Keratinocyte (primary cell): Measurements from ENCODE around the gene RBM24. TPM values are rescaled to one million over a fixed set of nuclear protein-coding genes. Genes with fewer than 3 reads are reported as not detected.

Experiments
- DNase-seq: peaks from one replicate; pipeline ENCODE4 v3.0.0-alpha.2; 2011; ENCODE audit warnings: low read depth, missing footprints, low spot score
- FAIRE-seq: peaks from 2 replicates; lab custom pipeline; 2011; peaks lifted over from hg19 to GRCh38; lab: Jason Lieb, UNC
- H2AFZ ChIP-seq: 2 replicates; pipeline ENCODE4 v1.6.0; 2012; ENCODE audit warnings: low read length, control low read depth, inconsistent platforms; ENCODE audit not compliant: control insufficient read depth
- H3K27ac ChIP-seq: 2 replicates; pipeline ENCODE4 v1.5.1; 2011; ENCODE audit warnings: low read length; ENCODE audit not compliant: control insufficient read depth, insufficient read depth
- H3K27me3 ChIP-seq: 3 replicates; pipeline ENCODE4 v1.6.0; 2011; ENCODE audit warnings: low read length; ENCODE audit not compliant: control insufficient read depth, insufficient read depth; ENCODE audit errors: extremely low read depth
- H3K36me3 ChIP-seq, 2 experiments: 2 replicates in 1 of 2; 3 replicates in 1 of 2; pipeline ENCODE4 v1.5.1; 2011; ENCODE audit warnings: low read length in 2 of 2, mild to moderate bottlenecking in 1 of 2; ENCODE audit not compliant: control insufficient read depth in 2 of 2, insufficient read depth in 2 of 2; ENCODE audit errors: extremely low read depth in 1 of 2
- H3K4me1 ChIP-seq: 3 replicates; pipeline ENCODE4 v1.5.1; 2011; ENCODE audit warnings: low read length; ENCODE audit not compliant: control insufficient read depth, insufficient read depth; ENCODE audit errors: extremely low read depth
- H3K4me2 ChIP-seq: 3 replicates; pipeline ENCODE4 v1.6.0; 2011; ENCODE audit warnings: low read depth, low read length; ENCODE audit not compliant: control insufficient read depth, insufficient read depth; ENCODE audit errors: extremely low read depth
- H3K4me3 ChIP-seq, 3 experiments: fragments of 200-600 bp in 1 of 3; sonication (generic) in 1 of 3; 2 replicates in 2 of 3; 3 replicates in 1 of 3; pipeline ENCODE4 v1.5.1; 2011 to 2016; ENCODE audit warnings: low read length in 3 of 3, mild to moderate bottlenecking in 3 of 3, control low read depth in 2 of 3, inconsistent platforms in 1 of 3, low read depth in 1 of 3, mixed read lengths in 1 of 3, mixed run types in 1 of 3, moderate library complexity in 1 of 3; ENCODE audit not compliant: control insufficient read depth in 2 of 3, insufficient read depth in 2 of 3; ENCODE audit errors: extremely low read depth in 1 of 3
- H3K79me2 ChIP-seq: 2 replicates; pipeline ENCODE4 v1.6.0; 2012; ENCODE audit warnings: low read length; ENCODE audit not compliant: control insufficient read depth, insufficient read depth
- H3K9ac ChIP-seq: 3 replicates; pipeline ENCODE4 v1.6.0; 2011; ENCODE audit warnings: low read length; ENCODE audit not compliant: control insufficient read depth, insufficient read depth; ENCODE audit errors: extremely low read depth
- H3K9me1 ChIP-seq: 3 replicates; pipeline ENCODE4 v1.6.0; 2011; ENCODE audit warnings: low read length; ENCODE audit not compliant: control insufficient read depth, insufficient read depth; ENCODE audit errors: extremely low read depth
- H3K9me3 ChIP-seq: 2 replicates; pipeline ENCODE4 v1.5.1; 2012; ENCODE audit warnings: low read depth, low read length; ENCODE audit not compliant: control insufficient read depth
- H4K20me1 ChIP-seq: 3 replicates; pipeline ENCODE4 v1.6.0; 2011; ENCODE audit warnings: low read length; ENCODE audit not compliant: control insufficient read depth, insufficient read depth; ENCODE audit errors: extremely low read depth
- EZH2 ChIP-seq: IDR thresholded peaks from one replicate; pipeline ENCODE4 v1.6.1; 2012; ENCODE audit warnings: inconsistent platforms, mild to moderate bottlenecking, low read length, moderate library complexity
- dilution Hi-C: fragments of 300-500 bp; cut with MboI; formaldehyde crosslinking; loops from one replicate; pipeline ENCODE4 v1.7.0; 2020; ENCODE audit warnings: low sequenced_read_pairs; ENCODE audit not compliant: extremely low pct_ligation_motif_present
- polyA plus RNA-seq, 5 experiments: library from polyadenylated mRNA; depleted of rRNA in 3 of 5; stranded (reverse) in 3 of 5; stranded (forward) in 1 of 5; unstranded in 1 of 5; fragments of >200 nt; gene quantifications; 1 replicate in 1 of 5; 2 replicates in 3 of 5; 3 replicates in 1 of 5; pipeline versions ENCODE4 v1.2.1 to v1.2.3, GENCODE V29; 2011 to 2012; ENCODE audit warnings: missing spikeins in 2 of 5, low read depth in 1 of 5, low replicate concordance in 1 of 5
- TF ChIP-seq, protein P1 (sequence below), 3 experiments: IDR thresholded peaks in 1 of 3; conservative IDR thresholded peaks in 1 of 3; optimal IDR thresholded peaks in 1 of 3; 2 replicates in 2 of 3; 3 replicates in 1 of 3; pipeline versions ENCODE3 to v1.5.1; 2011; ENCODE audit warnings: low read length in 3 of 3, mild to moderate bottlenecking in 3 of 3, moderate library complexity in 2 of 3, control low read depth in 1 of 3, inconsistent platforms in 1 of 3; ENCODE audit not compliant: insufficient read depth in 2 of 3; ENCODE audit errors: extremely low read depth in 1 of 3

The RBM24 gene
- polyA plus RNA-seq, 1 donor (not counting 4 experiments of a cell fraction or from before 2014, with no cell fraction given): 1.3 TPM

- H3K4me2 ChIP-seq: no peak overlapping the region
- no peak overlapping the region for H3K27ac ChIP-seq
- H3K4me3 ChIP-seq: no peak overlapping the region
- H3K27me3 ChIP-seq: no peaks in the 10 kb centered on the region
- no peaks in the 10 kb centered on the region for H3K36me3 ChIP-seq
- no peak overlapping the region for H3K9ac ChIP-seq
- H3K79me2 ChIP-seq: no peaks in the 10 kb centered on the region
- no peak for FAIRE-seq
- dilution Hi-C loops: no loop called here
- no peaks in the 10 kb centered on the region for H4K20me1 ChIP-seq
- H2AFZ ChIP-seq: no peak overlapping the region
- H3K4me1 ChIP-seq: peaks cover 17% of the 10 kb centered on the region
- no peaks in the 10 kb centered on the region for H3K9me1 ChIP-seq
- TF ChIP-seq EZH2: no peak
- TF ChIP-seq, protein P1, sequence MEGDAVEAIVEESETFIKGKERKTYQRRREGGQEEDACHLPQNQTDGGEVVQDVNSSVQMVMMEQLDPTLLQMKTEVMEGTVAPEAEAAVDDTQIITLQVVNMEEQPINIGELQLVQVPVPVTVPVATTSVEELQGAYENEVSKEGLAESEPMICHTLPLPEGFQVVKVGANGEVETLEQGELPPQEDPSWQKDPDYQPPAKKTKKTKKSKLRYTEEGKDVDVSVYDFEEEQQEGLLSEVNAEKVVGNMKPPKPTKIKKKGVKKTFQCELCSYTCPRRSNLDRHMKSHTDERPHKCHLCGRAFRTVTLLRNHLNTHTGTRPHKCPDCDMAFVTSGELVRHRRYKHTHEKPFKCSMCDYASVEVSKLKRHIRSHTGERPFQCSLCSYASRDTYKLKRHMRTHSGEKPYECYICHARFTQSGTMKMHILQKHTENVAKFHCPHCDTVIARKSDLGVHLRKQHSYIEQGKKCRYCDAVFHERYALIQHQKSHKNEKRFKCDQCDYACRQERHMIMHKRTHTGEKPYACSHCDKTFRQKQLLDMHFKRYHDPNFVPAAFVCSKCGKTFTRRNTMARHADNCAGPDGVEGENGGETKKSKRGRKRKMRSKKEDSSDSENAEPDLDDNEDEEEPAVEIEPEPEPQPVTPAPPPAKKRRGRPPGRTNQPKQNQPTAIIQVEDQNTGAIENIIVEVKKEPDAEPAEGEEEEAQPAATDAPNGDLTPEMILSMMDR (optimal IDR thresholded peaks at IDR 0.05 in 1 of 3, IDR thresholded peaks at IDR 0.05 in 1 of 3, conservative IDR thresholded peaks at IDR 0.05 in 1 of 3; ENCODE audit: extremely low read depth in 1 of 3, insufficient read depth in 2 of 3, low read length in 3 of 3): no peak
- no peaks in the 10 kb centered on the region for H3K9me3 ChIP-seq
- no peak for DNase-seq
These were observed 1.0 kb upstream of the RBM24 start for GRCh38 chr6:17280138-17280537.

GRCh38 chr6:17280552-17281090, 540 bp upstream of the RBM24 start:
- no peak for TF ChIP-seq EZH2
- TF ChIP-seq, protein P1 (optimal IDR thresholded peaks at IDR 0.05 in 1 of 3, IDR thresholded peaks at IDR 0.05 in 1 of 3, conservative IDR thresholded peaks at IDR 0.05 in 1 of 3; ENCODE audit: extremely low read depth in 1 of 3, insufficient read depth in 2 of 3, low read length in 3 of 3): no peak
- H3K4me1 ChIP-seq: peaks cover 17% of the 10 kb centered on the region
- H3K79me2 ChIP-seq: no peaks in the 10 kb centered on the region
- peak overlapping the region; percentile 51 for H3K4me2 ChIP-seq
- DNase-seq (no peak), FAIRE-seq (no peak)
- H3K9me1 ChIP-seq: no peaks in the 10 kb centered on the region
- H3K27ac ChIP-seq: no peak overlapping the region
- dilution Hi-C loops: no loop called here
- H3K4me3 ChIP-seq: peak overlapping the region; percentile 51 to 67 (median 54)
- H3K27me3 ChIP-seq: no peaks in the 10 kb centered on the region
- no peaks in the 10 kb centered on the region for H4K20me1 ChIP-seq
- peak overlapping the region; percentile 28 for H3K9ac ChIP-seq
- no peaks in the 10 kb centered on the region for H3K9me3 ChIP-seq
- peak overlapping the region; percentile 36 for H2AFZ ChIP-seq
- H3K36me3 ChIP-seq: no peaks in the 10 kb centered on the region
